SH-SY5Y (cell line): ENCODE data around the gene PNLDC1.

Experiments used
- GATA2 ChIP-seq: IDR thresholded peaks from 2 replicates; pipeline ENCODE4 v1.6.1; 2011; ENCODE audit warnings: mild to moderate bottlenecking, low read depth, low read length
- GATA3 ChIP-seq: IDR thresholded peaks from 2 replicates; pipeline ENCODE4 v1.6.1; 2011; ENCODE audit warnings: low read depth, mild to moderate bottlenecking, low read length, moderate library complexity

- no peak for TF ChIP-seq GATA2
- no peak for TF ChIP-seq GATA3
Observed at GRCh38 chr6:159819098-159819497, 19.0 kb downstream of the PNLDC1 start.
